ENCODE data around the gene ATP8A2. TPM values are rescaled to one million over a fixed set of nuclear protein-coding genes. Genes with fewer than 3 reads are reported as not detected.

Gene ATP8A2
- total and polyA plus RNA-seq, 2 of the 4 experiments (the other 2 are of a cell fraction): 0.02 to 0.18 TPM

DNA sequence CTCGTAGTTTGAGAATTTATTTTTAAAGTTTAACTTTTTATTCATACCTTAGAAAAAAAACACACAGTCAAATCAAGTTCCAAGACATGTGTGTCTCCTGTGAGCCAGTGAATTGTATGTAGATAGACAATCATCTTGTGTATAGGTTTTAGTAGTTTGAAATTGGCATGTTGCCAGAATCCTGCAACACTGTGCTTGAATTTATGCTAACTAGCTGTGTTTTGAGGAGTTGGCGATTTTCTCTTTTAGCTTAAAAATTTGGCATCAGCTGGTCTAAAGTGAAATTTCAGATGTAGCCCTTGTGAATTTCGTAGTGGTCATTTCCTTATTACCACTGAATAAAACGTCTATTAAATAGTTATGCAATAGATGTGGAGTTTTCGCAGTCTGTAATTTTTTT is 213.2 kb downstream of the ATP8A2 start:
- Histone ChIP-seq H3K56ac (ENCODE audit: extremely low read depth, insufficient read depth, low read length) (no peak overlapping the region), H3K9me3 (ENCODE audit: control insufficient read depth, insufficient read depth, low read length) (no peaks in the 10 kb centered on the region), H3K9ac (ENCODE audit: low read depth, low read length) (no peak overlapping the region), H3K18ac (ENCODE audit: low read depth, low read length) (no peak overlapping the region), H4K8ac (ENCODE audit: low read depth in 2 of 2, low read length in 2 of 2) (no peak overlapping the region), H3K27me3 (ENCODE audit: control insufficient read depth, insufficient read depth, low read length) (no peaks in the 10 kb centered on the region), H2BK5ac (ENCODE audit: low read depth, low read length, poor library complexity, severe bottlenecking) (no peak overlapping the region), H3K4me2 (ENCODE audit: low read depth, low read length) (no peak overlapping the region), H3K4me1 (ENCODE audit: control insufficient read depth, insufficient read depth, low read length) (no peaks in the 10 kb centered on the region), H4K91ac (ENCODE audit: insufficient read depth, low read depth, low read length) (no peak overlapping the region), H3K36me3 (ENCODE audit: control insufficient read depth, insufficient read depth, low read length) (no peaks in the 10 kb centered on the region), H4K5ac (ENCODE audit: low read depth, low read length) (no peak overlapping the region), H3K4me3 (ENCODE audit: insufficient read depth, low read depth, low read length) (no peak overlapping the region), H3K9me1 (ENCODE audit: insufficient read depth, low read length) (no peaks in the 10 kb centered on the region), H3K23ac (ENCODE audit: low read depth, low read length) (no peak overlapping the region), H3K79me1 (ENCODE audit: low read depth in 1 of 2, low read length in 2 of 2) (no peaks in the 10 kb centered on the region), H2BK20ac (ENCODE audit: low read depth, low read length) (no peak overlapping the region), H2AK5ac (ENCODE audit: low read depth, low read length) (no peak overlapping the region), H3K27ac (ENCODE audit: insufficient read depth, low read length) (no peak overlapping the region), H3K14ac (replicated peaks; ENCODE audit: low read depth, low read length) (no peak overlapping the region), H2AK9ac (replicated peaks; ENCODE audit: low read depth, low read length, poor library complexity) (no peak overlapping the region), H2BK120ac (ENCODE audit: low read depth, low read length) (no peak overlapping the region), H3K4ac (ENCODE audit: low read depth, low read length) (no peak overlapping the region), H2BK15ac (ENCODE audit: low read depth, low read length) (no peak overlapping the region), H4K20me1 (ENCODE audit: insufficient read depth, low read length) (no peaks in the 10 kb centered on the region), H2AFZ (replicated peaks; ENCODE audit: low read length, poor library complexity) (no peak overlapping the region)
- in situ Hi-C loops (cut with MboI; ENCODE audit: low sequenced_read_pairs) (no loop called here), intact Hi-C loops (cut with micrococcal nuclease) (no loop called here), dilution Hi-C loops (cut with HindIII; ENCODE audit: low sequenced_read_pairs, unreplicated experiment) (no loop called here)
- TF ChIP-seq MAFK (IDR thresholded peaks at IDR 0.05; ENCODE audit: low read depth, low read length): no peak
- TF ChIP-seq CHD1 (IDR thresholded peaks at IDR 0.05; ENCODE audit: low read depth, low read length): no peak
- no peak for TF ChIP-seq CEBPB (IDR thresholded peaks at IDR 0.05; ENCODE audit: low read depth, low read length)
- TF ChIP-seq RCOR1 (IDR thresholded peaks at IDR 0.05; ENCODE audit: insufficient replicate concordance, low read length): no peak
- TF ChIP-seq RAD21 (IDR thresholded peaks at IDR 0.05; ENCODE audit: low read length): no peak
- TF ChIP-seq, protein P1, sequence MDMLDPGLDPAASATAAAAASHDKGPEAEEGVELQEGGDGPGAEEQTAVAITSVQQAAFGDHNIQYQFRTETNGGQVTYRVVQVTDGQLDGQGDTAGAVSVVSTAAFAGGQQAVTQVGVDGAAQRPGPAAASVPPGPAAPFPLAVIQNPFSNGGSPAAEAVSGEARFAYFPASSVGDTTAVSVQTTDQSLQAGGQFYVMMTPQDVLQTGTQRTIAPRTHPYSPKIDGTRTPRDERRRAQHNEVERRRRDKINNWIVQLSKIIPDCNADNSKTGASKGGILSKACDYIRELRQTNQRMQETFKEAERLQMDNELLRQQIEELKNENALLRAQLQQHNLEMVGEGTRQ (IDR thresholded peaks at IDR 0.05; ENCODE audit: low read depth, low read length): no peak
- no peak for TF ChIP-seq SMC3 (IDR thresholded peaks at IDR 0.05; ENCODE audit: low read depth, low read length)
- no peak for TF ChIP-seq POLR2A (IDR thresholded peaks at IDR 0.05; ENCODE audit: low read depth, low read length)
- no peak for TF ChIP-seq NFE2L2 (IDR thresholded peaks at IDR 0.05; ENCODE audit: low read depth, low read length)
- TF ChIP-seq CTCF (conservative IDR thresholded peaks at IDR 0.05; ENCODE audit: low read depth, low read length): no peak
- TF ChIP-seq FOS (IDR thresholded peaks at IDR 0.05; ENCODE audit: low read depth, low read length): no peak
- no peak for TF ChIP-seq RFX5 (IDR thresholded peaks at IDR 0.05; ENCODE audit: low read depth, low read length)
- TF ChIP-seq ELK1 (IDR thresholded peaks at IDR 0.05; ENCODE audit: borderline replicate concordance, low read depth, low read length): no peak
- no peak for TF ChIP-seq MXI1 (IDR thresholded peaks at IDR 0.05; ENCODE audit: borderline replicate concordance, low read depth, low read length)
- no peak for TF ChIP-seq MAZ (IDR thresholded peaks at IDR 0.05; ENCODE audit: borderline replicate concordance, low read depth, low read length)
- TF ChIP-seq BHLHE40 (IDR thresholded peaks at IDR 0.05; ENCODE audit: low read depth, low read length): no peak
- ATAC-seq (ENCODE audit: low read depth): no peak
- DNase-seq: no peak
- no TSS peak for BruUV-seq (replicated peaks)
- no CpG with 5 or more reads among the region's 5 CpGs for WGBS, 2 experiments (ENCODE audit: extremely low coverage in 2 of 2, insufficient read length in 1 of 2)
- CTCF ChIA-PET: interaction anchor here (1.3 kb wide), 1 partner anchor 10 kb away, joined by 3 read pairs; no protein-coding TSS in a partner anchor
- POLR2A ChIA-PET (ENCODE audit: unreplicated experiment): no interaction called here
